Hepatocyte (in vitro differentiated cells): ENCODE measurements around the gene XPA. TPM values are rescaled to one million over a fixed set of nuclear protein-coding genes. Genes with fewer than 3 reads are reported as not detected.
"Not testable (repeated sequence)": the region's sequence is repeated elsewhere in the genome, so short reads cannot be mapped to it uniquely, and the experiment has no call there.

Experiments used
- DNase-seq: peaks from one replicate; pipeline ENCODE4 v3.0.0-alpha.2; 2016; ENCODE audit warnings: low spot score
- H2AFZ ChIP-seq: fragments of 200-600 bp; sonication (generic); 2 replicates; pipeline ENCODE4 v1.6.0; 2016; ENCODE audit warnings: antibody characterized with exemption, mild to moderate bottlenecking
- H3K27ac ChIP-seq: fragments of 200-600 bp; sonication (generic); 2 replicates; pipeline ENCODE4 v1.5.1; 2016; ENCODE audit warnings: mild to moderate bottlenecking
- H3K27me3 ChIP-seq: fragments of 200-600 bp; sonication (generic); 2 replicates; pipeline ENCODE4 v1.6.1; 2016
- H3K36me3 ChIP-seq: fragments of 200-600 bp; sonication (generic); replicated peaks from 2 replicates; pipeline ENCODE4 v1.5.1; 2016; ENCODE audit warnings: low read depth; ENCODE audit not compliant: insufficient read depth
- H3K4me1 ChIP-seq: fragments of 200-600 bp; sonication (generic); 2 replicates; pipeline ENCODE4 v1.5.1; 2016; ENCODE audit warnings: mild to moderate bottlenecking, moderate library complexity; ENCODE audit not compliant: insufficient read depth
- H3K4me2 ChIP-seq: fragments of 200-600 bp; sonication (generic); 2 replicates; pipeline ENCODE4 v1.6.0; 2016
- H3K4me3 ChIP-seq: fragments of 200-600 bp; sonication (generic); 2 replicates; pipeline ENCODE4 v1.5.1; 2016; ENCODE audit warnings: mild to moderate bottlenecking
- H3K79me2 ChIP-seq: fragments of 200-600 bp; sonication (generic); 2 replicates; pipeline ENCODE4 v1.6.0; 2017; ENCODE audit warnings: mild to moderate bottlenecking
- H3K9me2 ChIP-seq: fragments of 200-600 bp; sonication (generic); replicated peaks from 2 replicates; pipeline ENCODE4 v1.6.0; 2017; ENCODE audit warnings: mild to moderate bottlenecking; ENCODE audit not compliant: insufficient read depth
- H3K9me3 ChIP-seq: fragments of 200-600 bp; sonication (generic); 2 replicates; pipeline ENCODE4 v1.5.1; 2016; ENCODE audit warnings: low read depth, mild to moderate bottlenecking
- H4K20me1 ChIP-seq: fragments of 200-600 bp; sonication (generic); 2 replicates; pipeline ENCODE4 v1.6.0; 2016; ENCODE audit warnings: mild to moderate bottlenecking; ENCODE audit not compliant: insufficient read depth, poor library complexity, severe bottlenecking
- CTCF ChIP-seq: fragments of 200-600 bp; sonication (generic); IDR thresholded peaks from 2 replicates; pipeline ENCODE4 v1.5.1; 2016; ENCODE audit warnings: antibody characterized with exemption, mild to moderate bottlenecking; ENCODE audit not compliant: poor library complexity
- EZH2 ChIP-seq: fragments of 200-600 bp; sonication (generic); IDR thresholded peaks from 2 replicates; pipeline ENCODE4 v1.6.1; 2016; ENCODE audit warnings: antibody characterized with exemption, mild to moderate bottlenecking, borderline replicate concordance
- EZH2phosphoT487 ChIP-seq: fragments of 200-600 bp; sonication (generic); IDR thresholded peaks from one replicate; pipeline ENCODE4 v1.6.1; 2018; ENCODE audit warnings: antibody characterized with exemption, mild to moderate bottlenecking, low read depth, moderate library complexity; ENCODE audit not compliant: unreplicated experiment, severe bottlenecking
- WGBS: methylation state at CpG from one replicate; pipeline ENCODE4 v1.1.6; 2016; ENCODE audit warnings: low lambda C conversion rate; ENCODE audit errors: missing lambda C conversion rate; 5-methylcytosine and 5-hydroxymethylcytosine counted together
- polyA plus RNA-seq: library from polyadenylated mRNA; unstranded; fragments of >200 nt; fragmentation: Nextera tagmentation; extraction: Ambion mirVana; gene quantifications from 2 replicates; pipeline ENCODE4 v1.2.1, GENCODE V29; 2016
- total RNA-seq: library from RNA; depleted of rRNA; stranded (reverse); fragments of >200 nt; gene quantifications from 2 replicates; pipeline ENCODE4 v1.2.3, GENCODE V29; 2014

XPA gene
- total and polyA plus RNA-seq, 2 experiments from 2014 or later = 12.6 to 18.5 TPM

GRCh38 chr9:97703437-97704344, 6.6 kb upstream of the XPA start:
- Histone ChIP-seq H3K9me3 (no peaks in the 10 kb centered on the region), H3K27me3 (no peaks in the 10 kb centered on the region), H3K4me1 (peaks cover 11% of the 10 kb centered on the region), H2AFZ (peak overlapping the region; percentile 29), H3K9me2 (no peaks in the 10 kb centered on the region), H4K20me1 (no peaks in the 10 kb centered on the region), H3K79me2 (no peaks in the 10 kb centered on the region), H3K27ac (peak overlapping the region; percentile 91), H3K4me3 (no peak overlapping the region), H3K36me3 (no peaks in the 10 kb centered on the region), H3K4me2 (peak overlapping the region; percentile 15)
- 52% methylated on average over 11 of the region's 11 CpGs for WGBS
- TF ChIP-seq CTCF = no peak
- no peak for TF ChIP-seq EZH2phosphoT487
- no peak for TF ChIP-seq EZH2
- peak; percentile 74 for DNase-seq

GRCh38 chr9:97699824-97700223, 2.7 kb upstream of the XPA start:
- not testable (repeated sequence) for H3K9me3 ChIP-seq, H3K4me2 ChIP-seq, H3K9me2 ChIP-seq, DNase-seq, H3K27me3 ChIP-seq, H3K4me3 ChIP-seq, H3K27ac ChIP-seq, H3K36me3 ChIP-seq, H2AFZ ChIP-seq
- WGBS = 68% methylated on average over 3 of the region's 3 CpGs
- Histone ChIP-seq H4K20me1 (peaks cover 11% of the 10 kb centered on the region), H3K4me1 (peaks cover 23% of the 10 kb centered on the region), H3K79me2 (peaks cover 16% of the 10 kb centered on the region)

GRCh38 chr9:97699281-97699680, 2.1 kb upstream of the XPA start:
- peaks cover 22% of the 10 kb centered on the region for H3K79me2 ChIP-seq
- not testable (repeated sequence) for DNase-seq, H2AFZ ChIP-seq, H3K27me3 ChIP-seq, H3K27ac ChIP-seq, H3K4me3 ChIP-seq, H3K9me2 ChIP-seq, H3K4me2 ChIP-seq, H3K9me3 ChIP-seq, H3K36me3 ChIP-seq
- H3K4me1 ChIP-seq = peaks cover 24% of the 10 kb centered on the region
- H4K20me1 ChIP-seq = peaks cover 15% of the 10 kb centered on the region
- WGBS = 56% methylated on average over 13 of the region's 13 CpGs

GRCh38 chr9:97698865-97699264, 1.7 kb upstream of the XPA start:
- peaks cover 27% of the 10 kb centered on the region for H3K4me1 ChIP-seq
- no peak overlapping the region for H2AFZ ChIP-seq
- TF ChIP-seq EZH2phosphoT487 (no peak), EZH2 (no peak), CTCF (no peak)
- no peaks in the 10 kb centered on the region for H3K36me3 ChIP-seq
- H3K27me3 ChIP-seq = no peaks in the 10 kb centered on the region
- H3K9me3 ChIP-seq = no peaks in the 10 kb centered on the region
- peaks cover 16% of the 10 kb centered on the region for H4K20me1 ChIP-seq
- no peaks in the 10 kb centered on the region for H3K9me2 ChIP-seq
- no peak for DNase-seq
- H3K27ac ChIP-seq = no peak overlapping the region
- no peak overlapping the region for H3K4me3 ChIP-seq
- no peak overlapping the region for H3K4me2 ChIP-seq
- peaks cover 26% of the 10 kb centered on the region for H3K79me2 ChIP-seq
- 93% methylated on average over 14 of the region's 14 CpGs for WGBS
